ENCODE data around the gene TNC.
"Not testable (repeated sequence)": the region's sequence is repeated elsewhere in the genome, so short reads cannot be mapped to it uniquely, and the experiment has no call there.

TNC gene

GRCh38 chr9:115133649-115134048 is 15.7 kb upstream of the TNC start:
- DNase-seq: no peak

- DNase-seq: no peak
Observed at GRCh38 chr9:115132648-115133047, 14.7 kb upstream of the TNC start.

- no peak for DNase-seq
Observed at GRCh38 chr9:115130176-115130575, 12.2 kb upstream of the TNC start.

- DNase-seq: not testable (repeated sequence)
Observed at GRCh38 chr9:115128726-115129125, 10.8 kb upstream of the TNC start.

- DNase-seq: no peak
Observed at GRCh38 chr9:115127191-115127817, 9.3 kb upstream of the TNC start.

- DNase-seq: no peak
Observed at GRCh38 chr9:115126404-115126803, 8.4 kb upstream of the TNC start.

- DNase-seq: no peak
Observed at GRCh38 chr9:115122937-115123336, 5.0 kb upstream of the TNC start.

- no peak for DNase-seq
Observed at GRCh38 chr9:115121181-115121580, 3.2 kb upstream of the TNC start.

GRCh38 chr9:115118879-115119218 is 892 bp upstream of the TNC start:
- peak; percentile 3 for DNase-seq

DNA sequence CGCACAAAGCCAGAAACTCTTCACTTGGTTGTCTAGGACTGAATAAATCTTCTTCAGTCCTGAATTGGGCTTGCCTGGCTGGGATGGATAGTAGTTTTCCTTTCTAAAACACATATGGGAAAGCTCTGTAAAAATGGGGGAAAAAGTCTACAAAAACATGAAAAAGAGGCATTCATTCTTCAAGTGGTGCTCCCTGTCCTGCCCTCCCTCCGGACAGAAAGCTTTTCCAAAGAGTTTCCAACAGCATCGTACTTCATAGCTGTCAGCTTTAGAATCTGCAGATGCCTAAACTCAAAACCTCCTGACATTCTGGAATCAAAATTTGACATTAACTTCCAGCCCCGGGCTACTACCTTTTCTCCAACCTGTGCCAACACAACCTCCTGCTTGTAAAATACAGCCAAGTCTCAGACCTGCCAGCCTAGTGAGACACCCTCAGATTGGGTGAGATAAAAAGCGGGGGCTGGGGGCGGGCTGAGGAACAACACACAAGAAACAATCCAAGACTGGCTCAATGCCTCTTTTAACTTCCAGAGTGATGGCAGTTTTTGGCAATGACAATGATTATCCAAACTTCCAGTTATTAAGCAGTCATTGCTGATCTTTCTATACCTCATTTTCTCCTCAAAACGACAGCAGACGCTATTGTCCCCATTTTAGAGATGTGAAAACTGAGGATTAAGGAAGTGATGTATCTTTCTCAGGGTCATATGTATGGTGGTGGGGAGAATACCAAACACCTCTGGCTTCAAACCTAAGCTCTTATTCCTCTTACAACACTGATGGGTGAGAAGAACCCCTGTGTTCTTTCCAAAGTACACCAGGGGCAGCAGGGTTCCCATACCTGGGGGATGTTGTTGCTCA is 1.3 kb downstream of the TNC start:
- no peak for DNase-seq

GRCh38 chr9:115115924-115116323 is 2.0 kb downstream of the TNC start:
- DNase-seq: no peak

GRCh38 chr9:115115117-115115880 is 2.7 kb downstream of the TNC start:
- no peak for DNase-seq

GRCh38 chr9:115114546-115114945 is 3.4 kb downstream of the TNC start:
- DNase-seq: no peak

- no peak for DNase-seq
Observed at GRCh38 chr9:115114084-115114483, 3.9 kb downstream of the TNC start.

GRCh38 chr9:115111874-115112273 is 6.1 kb downstream of the TNC start:
- no peak for DNase-seq

DNA sequence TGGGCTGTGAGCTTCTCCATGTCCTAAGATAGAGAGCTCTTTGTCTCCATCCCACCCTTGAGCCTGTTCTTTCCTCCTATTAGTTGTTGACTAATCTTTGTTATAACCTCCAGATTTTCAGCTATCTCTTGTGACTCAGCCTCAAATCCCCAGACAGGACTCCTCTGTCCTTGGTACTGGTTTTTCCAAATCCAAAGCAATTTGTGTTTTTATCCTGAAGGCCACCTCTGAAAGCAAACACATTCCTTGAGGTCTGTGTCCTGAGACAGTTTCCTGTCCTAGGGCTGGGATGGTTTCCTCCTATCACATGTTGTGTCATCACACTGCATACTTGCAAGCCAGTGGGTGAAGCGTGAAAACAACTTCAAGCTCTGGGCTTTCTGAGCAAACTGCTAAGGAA is 8.5 kb downstream of the TNC start:
- DNase-seq: no peak

DNA sequence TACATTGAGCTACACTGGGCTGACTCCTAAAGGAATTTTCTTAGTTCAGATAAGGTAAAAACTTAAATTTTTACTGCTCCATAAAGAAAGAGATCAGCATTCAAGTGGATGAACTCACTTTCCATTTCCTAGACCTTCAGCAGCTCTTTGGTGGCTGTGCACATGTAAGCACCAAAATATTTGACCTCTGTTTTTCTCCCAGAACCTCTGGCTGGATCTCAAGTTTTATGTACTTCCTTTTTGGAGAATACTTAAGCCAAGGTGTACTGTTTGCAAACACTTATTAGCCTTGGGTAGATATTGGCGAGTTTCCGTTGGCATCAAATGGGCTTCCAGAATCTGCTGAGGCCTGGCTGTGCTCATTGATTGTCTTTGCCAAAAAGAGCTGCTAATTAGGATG is 10.3 kb downstream of the TNC start:
- DNase-seq: no peak

GRCh38 chr9:115106642-115107041 is 11.3 kb downstream of the TNC start:
- no peak for DNase-seq

- no peak for DNase-seq
Observed at GRCh38 chr9:115106001-115106400, 12.0 kb downstream of the TNC start.

- DNase-seq: no peak
Observed at GRCh38 chr9:115104908-115105307, 13.0 kb downstream of the TNC start.

GRCh38 chr9:115103746-115104477 is 14.0 kb downstream of the TNC start:
- DNase-seq: no peak

- DNase-seq: no peak
Observed at GRCh38 chr9:115099901-115100300, 18.1 kb downstream of the TNC start.

Data from activated CD4-positive, alpha-beta T cell treated with anti-CD3 and anti-CD28 coated beads, Interleukin-2, Interleukin-6, amounts not matched to agents 100 ng/mL and 50 ng/mL, durations not matched to agents 16 hours and 8 hours (primary cell).